Karpas-422 (cell line): ENCODE results near the gene MEAF6. TPM values are rescaled to one million over a fixed set of nuclear protein-coding genes. Genes with fewer than 3 reads are reported as not detected.
A peak's percentile ranks its signal among the peaks of the same experiment; 100 is the strongest.

ENCODE experiments used
- DNase-seq: peaks from one replicate; pipeline ENCODE4 v3.0.0-alpha.2; 2015
- H2AFZ ChIP-seq: fragments of 200-600 bp; sonication (generic); 2 replicates; pipeline ENCODE4 v1.6.1; 2014; ENCODE audit warnings: antibody characterized with exemption, low read length, mixed read lengths
- H3K27ac ChIP-seq: fragments of 200-600 bp; sonication (generic); 2 replicates; pipeline ENCODE4 v1.5.1; 2014; ENCODE audit warnings: mild to moderate bottlenecking, low read length, moderate library complexity
- H3K27me3 ChIP-seq: fragments of 200-600 bp; sonication (generic); 2 replicates; pipeline ENCODE4 v1.6.1; 2014; ENCODE audit warnings: low read length, mixed read lengths
- H3K36me3 ChIP-seq: fragments of 200-600 bp; sonication (generic); 2 replicates; pipeline ENCODE4 v1.6.1; 2014; ENCODE audit warnings: low read length, mixed read lengths; ENCODE audit not compliant: insufficient read depth
- H3K4me1 ChIP-seq: fragments of 200-600 bp; sonication (generic); 2 replicates; pipeline ENCODE4 v1.6.1; 2014; ENCODE audit warnings: mild to moderate bottlenecking, low read length, mixed read lengths
- H3K4me2 ChIP-seq: fragments of 200-600 bp; sonication (generic); 2 replicates; pipeline ENCODE4 v1.6.1; 2014; ENCODE audit warnings: low read length, low read depth, mild to moderate bottlenecking; ENCODE audit not compliant: poor library complexity, severe bottlenecking
- H3K4me3 ChIP-seq: fragments of 200-600 bp; sonication (generic); 2 replicates; pipeline ENCODE4 v1.5.1; 2014; ENCODE audit warnings: mild to moderate bottlenecking, antibody characterized with exemption, low read length, mixed read lengths
- H3K79me2 ChIP-seq: fragments of 200-600 bp; sonication (generic); 2 replicates; pipeline ENCODE4 v1.6.1; 2014; ENCODE audit warnings: mild to moderate bottlenecking, low read length, mixed read lengths
- H3K9ac ChIP-seq: fragments of 200-600 bp; sonication (generic); 2 replicates; pipeline ENCODE4 v1.6.0; 2014; ENCODE audit warnings: low read length
- H3K9me2 ChIP-seq: fragments of 200-600 bp; sonication (generic), shearing (Covaris generic); replicated peaks from 2 replicates; pipeline ENCODE4 v1.6.0; 2014; ENCODE audit warnings: mild to moderate bottlenecking, low read length, moderate library complexity; ENCODE audit not compliant: insufficient read depth
- H3K9me3 ChIP-seq: fragments of 300-700, 200-600 bp; sonication (generic); 2 replicates; pipeline ENCODE4 v1.6.1; 2014; ENCODE audit warnings: low read length, mixed read lengths
- H4K20me1 ChIP-seq: fragments of 200-600 bp; sonication (generic); 2 replicates; pipeline ENCODE4 v1.6.1; 2014; ENCODE audit warnings: mild to moderate bottlenecking, antibody characterized with exemption, low read length, low read depth; ENCODE audit not compliant: insufficient read depth
- total RNA-seq: library from RNA; depleted of rRNA; stranded (reverse); fragments of >200 nt; shearing (Covaris generic); gene quantifications from 2 replicates; pipeline ENCODE4 v1.2.3, GENCODE V29; 2014; ENCODE audit warnings: low replicate concordance

Gene MEAF6
- total RNA-seq, 1 experiment from 2014 or later: 105 TPM

DNA sequence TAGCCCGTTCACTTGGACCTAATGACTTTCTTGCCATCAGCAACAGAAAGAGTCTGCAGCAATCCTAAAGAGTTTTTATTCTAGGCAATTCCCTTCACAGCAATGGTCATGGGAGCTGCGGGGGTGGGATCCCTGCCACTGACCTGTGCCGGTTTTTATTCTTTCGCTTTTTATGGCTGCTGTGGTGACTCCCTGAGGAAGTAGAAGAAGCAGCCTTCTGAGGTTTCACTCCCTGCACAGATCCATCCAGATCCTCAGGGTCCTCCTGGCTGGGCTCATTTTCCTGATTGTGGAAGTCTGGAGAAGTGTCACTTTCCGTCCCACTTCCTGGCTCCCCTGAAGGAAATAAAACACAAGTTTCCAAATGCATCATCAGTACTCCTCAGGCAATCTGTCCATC, 12.9 kb downstream of the MEAF6 start:
- DNase-seq: no peak
- Histone ChIP-seq H3K9me2 (no peaks in the 10 kb centered on the region), H3K27ac (no peak overlapping the region), H3K4me1 (no peaks in the 10 kb centered on the region), H3K4me3 (no peak overlapping the region), H3K27me3 (no peaks in the 10 kb centered on the region), H3K4me2 (no peak overlapping the region), H3K9ac (no peak overlapping the region), H3K36me3 (peaks cover 28% of the 10 kb centered on the region), H3K9me3 (no peaks in the 10 kb centered on the region), H3K79me2 (peaks cover 41% of the 10 kb centered on the region), H4K20me1 (no peaks in the 10 kb centered on the region), H2AFZ (no peak overlapping the region)

DNA sequence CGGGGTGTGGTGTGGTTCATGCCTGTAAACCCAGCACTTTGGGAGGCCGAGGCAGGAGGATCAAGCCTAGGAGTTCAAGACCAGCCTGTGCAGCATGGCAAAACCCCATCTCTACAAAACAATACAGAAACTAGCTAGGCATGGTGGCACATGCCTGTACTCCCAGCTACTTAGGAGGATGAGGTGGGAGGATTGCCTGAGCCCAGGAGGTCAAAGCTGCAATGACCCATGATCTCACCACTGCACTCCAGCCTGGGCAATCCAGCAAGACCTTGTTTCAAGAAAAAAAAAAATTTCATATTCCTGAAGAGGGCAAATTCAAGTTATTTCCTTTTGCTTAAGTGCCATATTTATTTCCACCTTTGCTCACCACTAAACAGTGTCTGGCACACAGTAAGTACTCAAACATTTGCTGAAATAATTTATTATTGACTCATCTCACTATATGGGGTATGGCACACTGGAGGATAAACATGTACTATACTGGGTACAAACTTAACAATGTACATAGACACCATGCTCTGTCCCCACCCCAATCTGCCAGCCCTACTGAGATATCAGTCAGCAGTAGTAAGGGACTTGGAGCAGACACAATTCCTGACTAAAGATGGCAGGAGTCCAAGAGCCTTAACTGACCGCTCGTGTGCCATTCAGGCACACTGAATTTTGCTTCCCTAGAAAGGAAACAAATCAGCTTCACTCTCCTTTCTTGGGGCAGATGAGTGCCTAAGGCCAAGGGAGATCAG, 15.5 kb downstream of the MEAF6 start:
- H3K4me3 ChIP-seq: no peak overlapping the region
- no peak overlapping the region for H3K27ac ChIP-seq
- H3K36me3 ChIP-seq: peaks cover 17% of the 10 kb centered on the region
- H3K27me3 ChIP-seq: no peaks in the 10 kb centered on the region
- H3K9me3 ChIP-seq: no peaks in the 10 kb centered on the region
- H2AFZ ChIP-seq: no peak overlapping the region
- H3K9ac ChIP-seq: no peak overlapping the region
- no peaks in the 10 kb centered on the region for H3K9me2 ChIP-seq
- no peak for DNase-seq
- no peaks in the 10 kb centered on the region for H4K20me1 ChIP-seq
- H3K4me2 ChIP-seq: no peak overlapping the region
- no peaks in the 10 kb centered on the region for H3K4me1 ChIP-seq
- peaks cover 25% of the 10 kb centered on the region for H3K79me2 ChIP-seq

DNA sequence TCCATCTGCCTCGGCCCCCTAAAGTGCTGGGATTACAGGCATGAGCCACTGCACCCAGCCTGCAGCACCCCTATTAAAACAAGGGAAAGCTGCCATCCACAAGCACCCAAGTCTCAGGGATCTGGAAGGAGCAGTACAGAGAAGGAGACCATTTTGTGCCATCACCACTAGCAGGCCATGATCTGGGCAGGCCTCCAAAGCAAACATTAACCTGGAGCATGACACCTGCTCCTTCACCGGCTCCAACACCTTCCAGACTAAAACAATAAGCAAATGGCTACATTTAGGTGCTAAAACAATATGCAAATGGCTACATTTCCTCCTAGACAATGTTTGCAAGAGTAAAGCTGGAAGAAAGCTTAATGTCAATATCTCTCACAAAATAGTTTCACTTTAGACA, 16.7 kb downstream of the MEAF6 start:
- Histone ChIP-seq H3K27me3 (no peaks in the 10 kb centered on the region), H3K9ac (no peak overlapping the region), H4K20me1 (no peaks in the 10 kb centered on the region), H3K4me1 (no peaks in the 10 kb centered on the region), H3K4me2 (no peak overlapping the region), H3K9me3 (no peaks in the 10 kb centered on the region), H3K27ac (no peak overlapping the region), H2AFZ (no peak overlapping the region), H3K9me2 (no peaks in the 10 kb centered on the region), H3K36me3 (peaks cover 23% of the 10 kb centered on the region), H3K4me3 (no peak overlapping the region), H3K79me2 (peaks cover 23% of the 10 kb centered on the region)
- DNase-seq: no peak

DNA sequence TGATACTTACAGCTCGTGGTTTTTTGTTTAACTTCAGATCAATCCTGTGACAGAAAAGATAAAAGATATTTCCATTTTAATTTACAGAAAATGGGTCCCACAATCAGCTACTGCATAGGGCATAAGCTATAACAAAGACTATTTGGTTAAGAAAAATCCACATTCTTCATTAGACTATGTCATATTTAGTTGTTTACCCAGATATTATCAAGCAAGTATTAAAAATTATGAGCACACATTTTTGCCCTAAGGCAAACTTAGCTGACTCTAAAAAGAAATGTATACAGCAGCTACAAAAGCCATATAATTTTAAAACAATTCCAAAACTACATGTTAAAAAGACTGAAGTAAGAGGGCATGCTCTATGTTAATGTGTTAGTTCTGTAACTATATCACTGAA, 18.7 kb downstream of the MEAF6 start:
- H3K27ac ChIP-seq: no peak overlapping the region
- H3K9me2 ChIP-seq: no peaks in the 10 kb centered on the region
- H3K36me3 ChIP-seq: peaks cover 28% of the 10 kb centered on the region
- H3K27me3 ChIP-seq: no peaks in the 10 kb centered on the region
- no peak overlapping the region for H2AFZ ChIP-seq
- H3K9ac ChIP-seq: no peak overlapping the region
- H3K4me1 ChIP-seq: no peaks in the 10 kb centered on the region
- no peak overlapping the region for H3K4me2 ChIP-seq
- H4K20me1 ChIP-seq: no peaks in the 10 kb centered on the region
- no peaks in the 10 kb centered on the region for H3K9me3 ChIP-seq
- no peak overlapping the region for H3K4me3 ChIP-seq
- peaks cover 18% of the 10 kb centered on the region for H3K79me2 ChIP-seq
- no peak for DNase-seq

DNA sequence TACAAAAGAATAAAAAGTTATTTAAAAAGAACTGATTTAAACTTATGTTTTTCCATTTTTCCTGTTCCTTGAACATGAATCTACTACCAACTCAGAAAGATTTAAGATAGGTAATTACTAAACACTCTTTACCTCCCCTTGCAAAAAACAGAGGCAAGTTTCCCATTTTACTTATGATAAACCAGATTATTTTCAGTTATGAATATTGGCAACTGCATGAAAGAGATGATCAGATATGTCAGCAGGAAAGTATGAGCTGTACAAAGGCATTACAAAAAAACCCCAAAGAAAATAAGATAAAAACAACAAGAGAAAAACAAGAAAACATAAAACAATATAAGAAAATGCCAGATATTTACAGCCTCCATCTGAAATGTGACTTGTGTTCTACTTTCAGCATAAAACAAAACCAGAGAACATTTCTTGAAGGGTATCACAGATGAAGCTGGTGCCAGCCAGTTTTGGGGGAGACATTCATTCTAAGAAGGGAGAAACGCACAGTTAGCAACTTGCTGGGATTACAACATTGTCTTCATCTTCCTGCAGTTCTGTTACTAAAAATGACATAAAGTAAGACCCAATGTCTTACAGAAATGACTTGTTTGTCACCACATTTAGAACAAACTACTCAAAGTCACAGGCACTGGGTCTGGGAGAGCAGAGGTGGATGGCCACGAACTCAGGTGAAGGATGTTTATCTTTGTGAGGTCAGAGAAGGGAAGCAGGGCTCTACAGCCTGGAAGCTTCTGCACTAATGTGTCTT, 21.0 kb downstream of the MEAF6 start:
- Histone ChIP-seq H3K4me3 (no peak overlapping the region), H3K79me2 (peaks cover 6% of the 10 kb centered on the region; the same call in 1 of the 2 replicates), H3K36me3 (peaks cover 25% of the 10 kb centered on the region), H3K9me2 (no peaks in the 10 kb centered on the region), H2AFZ (no peak overlapping the region), H3K9me3 (no peaks in the 10 kb centered on the region), H3K4me1 (no peaks in the 10 kb centered on the region), H3K27me3 (no peaks in the 10 kb centered on the region), H4K20me1 (no peaks in the 10 kb centered on the region), H3K9ac (no peak overlapping the region), H3K4me2 (no peak overlapping the region), H3K27ac (no peak overlapping the region)
- no peak for DNase-seq

DNA sequence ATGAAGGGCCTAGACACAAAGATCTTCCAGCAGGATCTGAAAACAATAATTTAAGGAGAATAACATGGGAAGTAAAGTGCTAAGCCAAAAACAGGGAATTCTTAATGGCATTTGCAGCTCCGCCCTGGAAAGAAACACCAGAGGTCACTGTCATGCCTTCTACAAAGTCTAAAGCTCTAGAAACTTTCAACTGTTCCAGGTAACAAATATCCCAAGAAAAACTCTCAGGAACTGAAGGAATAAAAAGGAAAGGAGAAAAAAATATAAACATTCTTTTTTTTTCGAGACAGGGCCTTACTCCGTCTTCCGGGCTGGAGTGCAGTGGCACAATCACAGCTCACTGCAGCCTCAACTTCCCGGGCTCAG, 27.0 kb downstream of the MEAF6 start:
- peaks cover 13% of the 10 kb centered on the region for H3K36me3 ChIP-seq

DNA sequence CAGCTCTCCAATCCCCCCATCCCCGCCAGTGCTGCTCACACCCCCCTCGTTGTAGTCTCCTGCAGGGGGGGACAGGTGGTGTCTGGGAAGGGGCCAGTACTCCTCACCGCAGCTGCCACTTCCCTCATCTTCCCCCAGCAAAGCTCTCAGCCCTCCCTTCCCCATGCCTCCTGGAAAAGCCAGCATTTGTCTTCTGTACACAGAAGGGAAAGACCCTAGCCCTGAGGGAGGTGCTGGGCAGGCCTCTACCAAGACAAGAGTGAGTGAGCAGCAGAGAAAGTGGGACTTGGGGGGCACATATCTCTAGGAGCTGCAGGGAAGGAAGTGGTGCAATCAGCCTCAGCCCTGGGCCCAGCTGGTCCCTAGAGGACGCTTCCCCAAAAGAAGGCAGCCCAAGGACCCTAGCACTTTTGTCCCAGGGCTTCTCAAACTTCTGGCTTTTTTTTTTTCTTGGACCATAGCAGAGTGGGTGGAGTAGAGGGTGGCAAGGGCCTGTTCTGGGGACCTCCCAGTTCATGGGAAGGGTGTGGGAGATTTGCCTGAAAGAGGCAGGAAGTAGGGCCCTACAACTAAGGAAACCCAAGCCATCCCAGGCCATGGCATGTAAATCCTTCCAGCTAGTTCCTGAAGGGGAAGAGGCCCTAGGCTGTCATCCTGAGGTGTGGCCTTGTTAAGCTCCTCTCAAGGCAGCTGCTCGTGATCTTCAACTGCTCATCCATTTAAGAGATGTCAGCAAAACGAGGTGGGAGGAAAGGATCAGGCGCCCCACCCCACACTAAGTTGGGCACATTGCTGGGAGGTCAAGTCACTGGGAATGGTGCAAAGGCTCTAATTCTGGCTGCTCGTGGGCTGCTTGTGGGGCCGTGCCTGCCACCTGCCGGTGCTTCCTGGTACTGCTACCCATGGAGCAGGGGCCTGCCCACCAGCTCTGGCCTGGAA, 27.6 kb downstream of the MEAF6 start:
- H3K27me3 ChIP-seq: no peaks in the 10 kb centered on the region
- no peaks in the 10 kb centered on the region for H3K79me2 ChIP-seq
- H3K4me1 ChIP-seq: peaks cover 9% of the 10 kb centered on the region
- no peaks in the 10 kb centered on the region for H3K9me3 ChIP-seq
- no peaks in the 10 kb centered on the region for H3K9me2 ChIP-seq
- H4K20me1 ChIP-seq: no peaks in the 10 kb centered on the region
- no peak overlapping the region for H3K4me3 ChIP-seq
- no peak overlapping the region for H3K27ac ChIP-seq
- DNase-seq: peak; percentile 85
- no peak overlapping the region for H3K4me2 ChIP-seq
- peak overlapping the region; percentile 30; the same call in 1 of the 2 replicates for H3K9ac ChIP-seq
- H2AFZ ChIP-seq: no peak overlapping the region
- peaks cover 11% of the 10 kb centered on the region for H3K36me3 ChIP-seq

More for the DNA sequence above, 27.0 kb downstream of the MEAF6 start:
- Histone ChIP-seq H3K4me3 (no peak overlapping the region), H3K27me3 (no peaks in the 10 kb centered on the region), H3K9me2 (no peaks in the 10 kb centered on the region), H4K20me1 (no peaks in the 10 kb centered on the region), H3K79me2 (no peaks in the 10 kb centered on the region), H3K4me2 (no peak overlapping the region), H3K9me3 (no peaks in the 10 kb centered on the region), H2AFZ (no peak overlapping the region), H3K9ac (no peak overlapping the region), H3K27ac (no peak overlapping the region), H3K4me1 (peaks cover 9% of the 10 kb centered on the region)
- no peak for DNase-seq
